Adrenal gland (tissue), 5 donors: ENCODE data around the gene FOXO3.

Experiments used
- POLR2A ChIP-seq, 2 donors: fragments of 450-650 bp; IDR thresholded peaks; one replicate each; pipeline ENCODE4 v1.6.1; 2017; ENCODE audit warnings: antibody characterized with exemption in 2 of 2, mild to moderate bottlenecking in 2 of 2, moderate library complexity in 1 of 2
- TF ChIP-seq, protein P1 (sequence below), 6 experiments: fragments of 450-650 bp in 4 of 6; fragments of 200-600 bp in 2 of 6; sonication (generic) in 1 of 6; IDR thresholded peaks; 1 replicate in 5 of 6; 2 replicates in 1 of 6; pipeline versions ENCODE4 v1.5.1 to v1.8.0; 2016 to 2021; ENCODE audit warnings: antibody characterized with exemption in 6 of 6, mild to moderate bottlenecking in 2 of 6, moderate library complexity in 1 of 6
- donor health status: DM: no; HTN: no; CAD: no.

DNA sequence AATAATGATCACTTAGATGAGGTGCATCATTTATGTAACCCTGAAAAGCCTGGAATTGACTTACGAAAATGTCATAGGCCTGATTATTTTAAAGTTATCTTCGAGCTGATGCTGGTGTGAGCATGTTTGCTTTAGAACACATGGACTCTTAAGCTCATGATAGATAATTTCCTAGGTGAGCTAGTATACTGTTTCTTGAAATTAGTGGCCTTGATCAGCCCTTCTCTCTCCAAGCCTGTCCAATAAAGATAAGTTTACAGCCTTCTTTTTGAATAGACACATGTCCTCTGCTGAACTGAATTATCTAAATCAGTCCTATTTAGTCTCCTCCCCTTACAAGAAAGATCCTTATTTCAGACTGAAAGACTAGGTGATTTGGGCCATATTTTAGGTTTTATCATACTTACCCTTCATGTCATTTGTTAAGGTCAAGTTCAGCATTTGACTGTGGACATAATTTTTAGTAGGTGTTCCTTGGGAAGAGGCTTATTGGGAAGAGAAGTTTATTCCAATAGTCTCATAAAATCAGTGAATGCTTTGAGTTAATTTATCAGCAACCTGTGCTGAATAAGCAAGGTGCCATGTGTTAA, 15.3 kb downstream of the FOXO3 start:
- TF ChIP-seq, protein P1, sequence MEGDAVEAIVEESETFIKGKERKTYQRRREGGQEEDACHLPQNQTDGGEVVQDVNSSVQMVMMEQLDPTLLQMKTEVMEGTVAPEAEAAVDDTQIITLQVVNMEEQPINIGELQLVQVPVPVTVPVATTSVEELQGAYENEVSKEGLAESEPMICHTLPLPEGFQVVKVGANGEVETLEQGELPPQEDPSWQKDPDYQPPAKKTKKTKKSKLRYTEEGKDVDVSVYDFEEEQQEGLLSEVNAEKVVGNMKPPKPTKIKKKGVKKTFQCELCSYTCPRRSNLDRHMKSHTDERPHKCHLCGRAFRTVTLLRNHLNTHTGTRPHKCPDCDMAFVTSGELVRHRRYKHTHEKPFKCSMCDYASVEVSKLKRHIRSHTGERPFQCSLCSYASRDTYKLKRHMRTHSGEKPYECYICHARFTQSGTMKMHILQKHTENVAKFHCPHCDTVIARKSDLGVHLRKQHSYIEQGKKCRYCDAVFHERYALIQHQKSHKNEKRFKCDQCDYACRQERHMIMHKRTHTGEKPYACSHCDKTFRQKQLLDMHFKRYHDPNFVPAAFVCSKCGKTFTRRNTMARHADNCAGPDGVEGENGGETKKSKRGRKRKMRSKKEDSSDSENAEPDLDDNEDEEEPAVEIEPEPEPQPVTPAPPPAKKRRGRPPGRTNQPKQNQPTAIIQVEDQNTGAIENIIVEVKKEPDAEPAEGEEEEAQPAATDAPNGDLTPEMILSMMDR (IDR thresholded peaks at IDR 0.05) = no peak
- no peak for TF ChIP-seq POLR2A (IDR thresholded peaks at IDR 0.05)
